ENCODE results near the gene RNU4-1. TPM values are rescaled to one million over a fixed set of nuclear protein-coding genes. Genes with fewer than 3 reads are reported as not detected.

RNU4-1 gene
- total and polyA plus RNA-seq, 9 of the 15 experiments (the other 6 are each of a cell fraction or from before 2014, with no cell fraction given): under 0.01 to 19,719 (median 3,563) TPM; not detected in 4

- TF ChIP-seq RREB1 (CRISPR knock-in tag; IDR thresholded peaks at IDR 0.05) (0 out of 2 replicates have a peak, but pooled peaks have one; percentile 64), PML (IDR thresholded peaks at IDR 0.05; ENCODE audit: low read length) (0 out of 2 replicates have a peak, but pooled peaks have one; percentile 21), ARID4B (CRISPR knock-in tag; IDR thresholded peaks at IDR 0.05) (peak; percentile 40; the same call in 1 of the 2 replicates), STAT5A (IDR thresholded peaks at IDR 0.05; ENCODE audit: borderline replicate concordance, low read length) (no peak), CTCF (IDR thresholded peaks at IDR 0.05 in 2 of 3, conservative IDR thresholded peaks at IDR 0.05 in 1 of 3; ENCODE audit: insufficient read depth in 2 of 3, low read depth in 1 of 3, low read length in 3 of 3) (peak; percentile 68 to 92 (median 86)), ZBTB11 (CRISPR knock-in tag; IDR thresholded peaks at IDR 0.05) (peak in 1 of 3 experiments; percentile 77; a peak in 2 of 6 replicates), PTTG1 (tag; IDR thresholded peaks at IDR 0.05; ENCODE audit: low read depth) (no peak), BHLHE40 (IDR thresholded peaks at IDR 0.05; ENCODE audit: low read length) (peak; percentile 72), CGGBP1 (CRISPR knock-in tag; IDR thresholded peaks at IDR 0.05) (no peak)
Measured at GRCh38 chr12:120265473-120266179, 27.4 kb downstream of the RNU4-1 start, which contains the start of gene PXN (continued).
